ENCODE measurements around the gene PARP12. TPM values are rescaled to one million over a fixed set of nuclear protein-coding genes. Genes with fewer than 3 reads are reported as not detected.

The PARP12 gene
- total and polyA plus RNA-seq, 9 of the 15 experiments (the other 6 are each of a cell fraction or from before 2014, with no cell fraction given), result 4.6 to 40.4 (median 23.5) TPM

GRCh38 chr7:139990571-139991268 is 72.0 kb downstream of the PARP12 start:
- BruUV-seq (replicated peaks), result no TSS peak
- Histone ChIP-seq H3K9me1 (ENCODE audit: control insufficient read depth, insufficient read depth, low read length) (no peaks in the 10 kb centered on the region), H3K9me3 (replicated peaks; ENCODE audit: control insufficient read depth, insufficient read depth, low read depth, low read length) (no peaks in the 10 kb centered on the region), H2AFZ (ENCODE audit: low read depth, low read length) (no peak overlapping the region), H3K27ac (ENCODE audit: extremely low read depth, low read depth, low read length) (no peak overlapping the region), H3K4me3 (no peak overlapping the region), H3K4me1 (replicated peaks in 1 of 2; ENCODE audit: control insufficient read depth in 2 of 2, insufficient read depth in 2 of 2, low read length in 2 of 2) (peaks cover 0 to 8% of the 10 kb centered on the region in 2 experiments; a peak in 3 of 5 replicates), H3K9ac (ENCODE audit: insufficient read depth in 1 of 2, low read depth in 2 of 2, low read length in 2 of 2) (no peak overlapping the region), H3K27me3 (ENCODE audit: control insufficient read depth in 2 of 2, insufficient read depth in 2 of 2, low read length in 2 of 2) (peaks cover 0 to 17% of the 10 kb centered on the region in 2 experiments; a peak in 3 of 5 replicates), H3K79me2 (ENCODE audit: control insufficient read depth, insufficient read depth, low read length) (no peaks in the 10 kb centered on the region), H3K36me3 (ENCODE audit: control insufficient read depth, insufficient read depth, low read length) (no peaks in the 10 kb centered on the region), H3K4me2 (ENCODE audit: insufficient read depth, low read length) (no peak overlapping the region), H4K20me1 (replicated peaks; ENCODE audit: control insufficient read depth, insufficient read depth, low read length) (no peaks in the 10 kb centered on the region)
- in situ Hi-C loops (cut with MboI), result no loop called here
- TF ChIP-seq SMAD4 (CRISPR knock-in tag; conservative IDR thresholded peaks at IDR 0.05) (no peak), BRF2 (IDR thresholded peaks at IDR 0.05; ENCODE audit: borderline replicate concordance, insufficient read depth, insufficient read length) (no peak), CLOCK (CRISPR knock-in tag; IDR thresholded peaks at IDR 0.05; ENCODE audit: borderline replicate concordance) (no peak), NCOR1 (IDR thresholded peaks at IDR 0.05) (no peak), FOXO4 (CRISPR knock-in tag; IDR thresholded peaks at IDR 0.05) (no peak), HEY1 (CRISPR knock-in tag; IDR thresholded peaks at IDR 0.05; ENCODE audit: borderline replicate concordance) (no peak)
- no peak for FAIRE-seq
- ATAC-seq, result no peak
- DNase-seq (ENCODE audit: extremely low read depth in 1 of 4, low spot score in 3 of 4), result no peak
- ChIA-PET POLR2A (interaction anchor here (0.6 to 4.2 kb wide), 5 partner anchors 8 to 212 kb away, joined by 3 to 26 read pairs (median 4); no protein-coding TSS in a partner anchor), CTCF (ENCODE audit: low intra/inter-chr PET ratio) (no interaction called here)
- intact Hi-C loops (cut with micrococcal nuclease), result no loop called here
- 51% methylated on average over 22 of the region's 22 CpGs for WGBS (ENCODE audit: insufficient coverage, low coverage, missing lambda C conversion rate)

Measured in K562 (cell line).